GM19328 (cell line): ENCODE results near the gene NISCH.
A peak's percentile ranks its signal among the peaks of the same experiment; 100 is the strongest.
"Not testable (repeated sequence)": the region's sequence is repeated elsewhere in the genome, so short reads cannot be mapped to it uniquely, and the experiment has no call there.

Source experiments
- ATAC-seq: cut with Tn5 transposase; IDR thresholded peaks from one replicate; pipeline ENCODE4 v1.9.1; 2021; ENCODE audit warnings: mild to moderate bottlenecking, moderate library complexity; ENCODE audit not compliant: unreplicated experiment

The NISCH gene

GRCh38 chr3:52524752-52525679 lies 69.6 kb downstream of the NISCH start:
- no peak for ATAC-seq

- ATAC-seq, result no peak
These were observed 70.5 kb downstream of the NISCH start for GRCh38 chr3:52525680-52526561.

- ATAC-seq, result not testable (repeated sequence)
These were observed 71.3 kb downstream of the NISCH start for GRCh38 chr3:52526671-52527038.

- no peak for ATAC-seq
These were observed 71.8 kb downstream of the NISCH start for GRCh38 chr3:52527039-52527731.

DNA sequence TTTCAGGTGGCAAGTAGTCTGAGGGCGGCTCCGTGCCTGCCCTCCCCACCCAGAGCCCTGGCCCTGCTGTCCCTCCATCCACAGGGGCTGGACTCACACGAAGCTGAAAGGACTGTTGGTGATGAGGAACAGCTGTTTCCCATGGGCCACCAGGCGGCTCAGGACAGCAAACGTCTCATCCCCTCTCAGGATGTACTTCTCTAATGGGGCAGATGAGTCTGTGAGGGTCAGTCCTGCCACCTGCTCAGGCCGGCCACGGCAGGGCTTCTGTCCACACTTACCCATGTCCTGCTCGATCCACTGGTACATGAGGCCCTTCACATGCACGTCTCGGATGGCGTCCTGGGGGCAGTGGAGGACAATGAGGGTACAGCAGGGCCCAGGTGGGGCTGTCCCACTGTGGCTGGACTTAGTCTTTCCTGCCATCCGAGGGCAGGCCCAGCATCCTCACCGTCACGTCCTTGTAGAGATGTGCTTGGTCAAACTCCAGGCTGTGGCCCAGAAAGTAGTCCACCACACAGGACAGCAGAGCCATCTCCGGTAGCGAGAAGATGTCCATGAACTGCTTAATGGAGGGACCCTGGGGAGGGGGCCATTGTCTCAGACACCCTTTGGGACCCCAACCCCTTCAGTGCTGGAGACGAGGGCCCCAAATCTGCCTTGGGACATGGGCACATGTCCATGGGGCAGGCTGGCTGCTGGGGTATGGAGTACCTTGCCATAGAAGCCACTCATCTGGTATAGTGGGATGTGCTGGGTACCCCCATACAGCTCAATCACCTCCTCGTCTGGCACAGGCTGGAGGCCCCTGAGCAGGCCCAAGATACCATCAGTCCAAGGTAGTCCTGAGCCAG lies 72.6 kb downstream of the NISCH start:
- no peak for ATAC-seq

GRCh38 chr3:52528586-52529375 lies 73.4 kb downstream of the NISCH start:
- no peak for ATAC-seq

- no peak for ATAC-seq
These were observed 74.3 kb downstream of the NISCH start for GRCh38 chr3:52529376-52530333.

DNA sequence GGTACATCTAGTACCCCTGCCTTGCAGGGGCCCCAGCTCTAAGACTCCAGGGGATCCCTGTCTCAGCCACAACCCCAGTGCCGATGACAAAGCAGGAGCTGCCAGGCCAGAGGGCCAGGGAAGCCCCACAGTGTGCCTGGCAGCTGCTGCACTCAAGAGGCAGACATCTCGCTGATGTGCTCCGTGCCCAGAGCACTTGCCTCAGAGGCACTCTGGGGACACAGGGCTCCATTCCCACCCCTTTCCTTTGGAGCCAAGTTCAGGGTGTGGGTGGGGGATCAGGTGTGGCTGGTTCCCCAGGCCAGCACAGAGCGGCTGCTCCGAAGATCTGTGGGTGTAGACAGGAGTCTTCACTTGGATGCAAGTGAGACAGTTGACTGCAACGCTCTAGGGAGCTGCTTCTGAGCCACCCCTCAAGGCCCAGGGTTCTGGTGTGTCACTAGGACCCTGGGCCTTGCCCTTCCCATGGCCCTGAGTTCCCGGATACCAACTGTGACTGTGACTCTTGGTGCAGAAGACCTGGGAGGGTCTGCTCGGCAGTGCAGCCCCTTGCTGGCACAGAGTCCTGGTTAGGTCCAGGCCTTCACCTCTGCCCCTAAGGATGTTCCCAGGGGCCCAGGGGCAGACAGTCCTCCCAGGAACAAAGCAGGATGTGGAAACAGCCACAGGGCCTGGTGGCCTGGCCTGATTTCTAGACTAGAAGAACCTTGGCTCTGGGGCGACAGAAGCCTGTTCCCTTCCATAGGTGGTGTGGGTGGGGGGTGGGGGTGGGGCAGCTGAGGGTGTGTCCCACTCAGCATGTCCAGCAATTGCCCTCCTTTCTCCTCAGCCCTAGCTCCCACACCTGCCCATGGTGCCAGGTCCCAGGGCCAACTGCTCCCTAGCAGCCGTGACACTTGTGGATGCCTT lies 75.8 kb downstream of the NISCH start:
- ATAC-seq, result no peak

DNA sequence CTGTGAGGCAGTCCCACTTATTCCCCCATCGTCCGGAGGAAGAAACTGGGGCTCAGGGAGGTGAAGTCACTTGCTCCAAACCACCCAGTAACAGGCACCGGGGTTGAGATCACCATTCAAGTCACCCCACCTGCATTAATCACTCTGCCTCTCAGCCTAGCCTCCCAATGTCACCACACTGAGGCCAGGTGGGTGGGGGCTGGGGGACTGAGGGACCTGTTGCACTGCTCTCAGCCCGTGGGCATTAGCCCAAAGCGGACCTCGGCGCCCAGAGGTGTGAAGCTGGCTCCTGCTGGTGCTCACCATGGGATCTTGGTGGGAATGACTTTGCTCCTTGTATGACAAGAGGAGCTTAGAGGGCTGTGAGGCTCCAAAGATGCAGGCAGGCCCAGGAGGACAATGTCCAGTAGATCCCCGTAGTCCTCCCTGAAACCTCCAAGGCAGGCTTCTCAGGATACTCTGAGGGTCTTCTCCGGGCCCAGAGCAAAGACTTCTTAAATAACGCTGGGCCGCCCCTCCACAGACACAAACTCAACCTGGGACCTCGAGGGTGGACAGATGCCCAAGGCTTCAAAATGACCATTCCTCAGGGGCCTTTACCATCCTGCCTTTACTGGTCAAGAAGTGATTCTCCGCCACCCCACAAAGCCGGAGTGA lies 76.6 kb downstream of the NISCH start:
- ATAC-seq, result no peak

GRCh38 chr3:52532517-52532837 lies 77.1 kb downstream of the NISCH start:
- ATAC-seq, result no peak

DNA sequence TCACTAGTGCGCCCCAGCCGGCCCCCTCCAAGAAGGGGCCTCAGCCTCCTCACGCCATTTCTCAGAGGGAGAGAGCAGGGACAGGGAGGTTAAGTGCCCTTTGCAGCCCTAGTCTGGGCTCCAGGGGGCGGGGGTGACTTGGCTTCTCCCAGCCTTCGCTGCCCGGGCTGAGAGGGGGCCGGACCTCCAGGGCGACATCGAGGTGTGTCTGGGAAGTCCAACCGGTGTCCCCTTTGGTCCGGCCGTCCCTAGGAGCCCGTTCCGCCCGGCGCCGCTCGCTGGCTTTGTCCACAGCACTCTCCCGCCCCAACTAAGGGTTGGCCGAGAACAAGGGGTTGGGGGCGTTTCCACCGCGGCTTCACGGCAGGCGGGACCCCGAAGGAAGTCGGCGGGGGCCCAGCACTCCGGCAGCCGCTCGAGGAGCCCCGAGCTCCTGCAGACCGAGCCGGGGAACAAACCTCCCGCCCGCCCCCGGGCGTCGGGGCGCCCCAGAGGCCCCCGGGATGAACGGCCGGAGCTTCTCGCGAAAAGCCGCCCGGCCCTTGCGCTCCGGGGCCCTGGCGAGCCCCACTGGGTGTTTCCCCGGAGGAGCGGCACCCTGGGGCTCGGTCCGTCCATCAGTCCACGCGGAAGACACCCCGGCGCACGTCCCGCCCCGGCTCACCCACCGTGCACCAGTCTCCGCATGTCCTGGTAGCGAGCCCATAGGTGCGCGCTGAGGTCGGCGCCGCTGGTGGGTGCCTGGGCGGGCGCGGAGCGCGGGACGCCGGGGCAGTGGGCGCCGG lies 77.6 kb downstream of the NISCH start:
- no peak for ATAC-seq

- peak; percentile 35 for ATAC-seq
These were observed 78.3 kb downstream of the NISCH start, which contains the start of gene NT5DC2 for GRCh38 chr3:52533623-52534280. NT5DC2 (minus strand) TSS chr3:52533857; CDS start chr3:52533737, 120 bp downstream.

DNA sequence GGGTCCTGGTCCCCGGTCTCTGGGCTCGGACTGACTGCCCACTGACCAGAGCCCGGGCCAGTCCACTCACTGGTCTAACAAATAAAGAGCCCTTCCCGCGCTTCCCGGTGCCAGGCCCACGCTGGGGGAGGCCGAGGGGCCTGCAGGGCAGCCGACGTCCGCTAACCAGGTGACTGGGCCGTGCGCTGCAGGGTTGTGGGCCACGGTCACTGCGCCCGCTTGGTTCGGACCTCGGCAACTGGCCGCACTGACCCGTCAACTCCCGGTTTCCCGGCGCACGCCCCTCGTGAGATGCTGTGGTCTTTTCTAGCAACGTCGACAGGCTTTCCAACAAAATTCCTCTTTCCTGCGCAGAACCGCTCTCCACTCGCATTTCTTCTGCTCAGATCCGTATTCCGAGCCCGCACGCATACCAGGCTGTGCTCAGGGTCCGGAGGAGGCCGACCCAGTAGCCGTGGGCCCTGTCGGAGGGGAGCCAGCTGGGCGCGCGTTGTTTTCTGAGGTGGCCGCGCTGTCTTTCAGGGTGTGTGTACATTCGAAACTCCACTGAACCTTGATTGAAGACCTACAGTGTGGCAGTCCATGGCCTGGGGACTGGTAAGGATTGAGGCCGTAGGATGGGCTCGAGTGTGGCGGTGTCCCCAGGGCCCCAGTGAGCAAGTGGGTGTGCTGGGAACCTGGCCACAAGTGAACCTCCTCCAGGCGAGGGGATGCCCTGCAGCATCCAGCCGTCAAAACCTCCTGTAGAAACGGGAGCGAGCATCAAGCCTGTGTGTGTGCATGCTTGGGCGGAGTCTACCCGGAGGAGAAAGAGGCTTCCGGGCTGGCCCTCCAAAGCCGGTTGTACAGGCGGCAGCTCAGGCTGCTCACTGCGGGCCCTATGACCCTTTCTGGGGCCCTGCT lies 79.1 kb downstream of the NISCH start:
- no peak for ATAC-seq

GRCh38 chr3:52535411-52536111 lies 80.2 kb downstream of the NISCH start:
- no peak for ATAC-seq
